Natural killer cell (primary cell): ENCODE data around the gene ACAA2. TPM values are rescaled to one million over a fixed set of nuclear protein-coding genes. Genes with fewer than 3 reads are reported as not detected.
"Not testable (repeated sequence)": the region's sequence is repeated elsewhere in the genome, so short reads cannot be mapped to it uniquely, and the experiment has no call there.

Source experiments
- ATAC-seq, 3 donors: fragments of 150-1000 bp in 2 of 3; fragments of 200-7000 bp in 1 of 3; cut with Tn5 transposase; 1 replicate in 1 of 3; 2 replicates in 2 of 3; pipeline ENCODE4 v1.10.0; 2021; ENCODE audit warnings: mild to moderate bottlenecking in 2 of 3, moderate library complexity in 2 of 3
- DNase-seq, 2 donors: peaks; one replicate each; pipeline versions ENCODE4 v3.0.0 to v3.0.0-alpha.2; 2013 to 2021; ENCODE audit warnings: mixed read lengths in 1 of 2
- H3K27ac ChIP-seq: one replicate; pipeline ENCODE4 v1.5.1; 2013; ENCODE audit warnings: mild to moderate bottlenecking, low read length
- H3K27me3 ChIP-seq: one replicate; pipeline ENCODE4 v1.6.1; 2013; ENCODE audit warnings: low read length; ENCODE audit not compliant: control insufficient read depth, insufficient read depth
- H3K36me3 ChIP-seq: one replicate; pipeline ENCODE4 v1.6.1; 2013; ENCODE audit warnings: low read length; ENCODE audit not compliant: control insufficient read depth, insufficient read depth
- H3K4me1 ChIP-seq: one replicate; pipeline ENCODE4 v1.6.1; 2013; ENCODE audit warnings: low read length; ENCODE audit not compliant: control insufficient read depth, insufficient read depth
- H3K4me3 ChIP-seq: one replicate; pipeline ENCODE4 v1.5.1; 2013; ENCODE audit warnings: low read length
- H3K9me3 ChIP-seq: one replicate; pipeline ENCODE4 v1.6.1; 2013; ENCODE audit warnings: low read length; ENCODE audit not compliant: control insufficient read depth, insufficient read depth
- H3K27ac Mint-ChIP-seq, 2 donors: one replicate each; pipeline ENCODE4 v1.8.0; 2022; ENCODE audit warnings: mild to moderate bottlenecking in 2 of 2, mixed read lengths in 2 of 2, moderate library complexity in 1 of 2
- H3K27me3 Mint-ChIP-seq, 2 donors: one replicate each; pipeline ENCODE4 v1.8.0; 2022; ENCODE audit warnings: low read depth in 2 of 2, mixed read lengths in 2 of 2
- H3K36me3 Mint-ChIP-seq: one replicate; pipeline ENCODE4 v1.8.0; 2022; ENCODE audit warnings: mixed read lengths
- H3K4me1 Mint-ChIP-seq, 2 donors: one replicate each; pipeline ENCODE4 v1.8.0; 2022; ENCODE audit warnings: mixed read lengths in 2 of 2
- H3K4me3 Mint-ChIP-seq: one replicate; pipeline ENCODE4 v1.8.0; 2022; ENCODE audit warnings: mild to moderate bottlenecking, moderate library complexity, mixed read lengths
- H3K9me3 Mint-ChIP-seq, 2 donors: one replicate each; pipeline ENCODE4 v1.8.0; 2022; ENCODE audit warnings: mixed read lengths in 2 of 2
- WGBS: methylation state at CpG from one replicate; pipeline ENCODE4 v1.1.7; 2013; ENCODE audit warnings: missing lambda C conversion rate; ENCODE audit not compliant: insufficient coverage; 5-methylcytosine and 5-hydroxymethylcytosine counted together
- intact Hi-C: fragments of 100-400 bp; cut with micrococcal nuclease; formaldehyde crosslinking; loops from one replicate; pipeline ENCODE4 v1.14.2; 2022
- total RNA-seq, 4 donors: library from RNA; stranded (reverse); fragments of 120-200 nt in 1 of 4; gene quantifications; one replicate each; pipeline versions ENCODE4 v1.2.3 to v1.2.4, GENCODE V29; 2013 to 2022
- TF ChIP-seq, protein P1 (sequence below): fragments of 200-600 bp; IDR thresholded peaks from one replicate; pipeline ENCODE4 v1.8.0; 2022; ENCODE audit warnings: antibody characterized with exemption

ACAA2 gene
- total RNA-seq, 3 donors from 2014 or later (not counting 1 experiment from before 2014, with no cell fraction given) = 47.0 to 71.7 (median 59.2) TPM

DNA sequence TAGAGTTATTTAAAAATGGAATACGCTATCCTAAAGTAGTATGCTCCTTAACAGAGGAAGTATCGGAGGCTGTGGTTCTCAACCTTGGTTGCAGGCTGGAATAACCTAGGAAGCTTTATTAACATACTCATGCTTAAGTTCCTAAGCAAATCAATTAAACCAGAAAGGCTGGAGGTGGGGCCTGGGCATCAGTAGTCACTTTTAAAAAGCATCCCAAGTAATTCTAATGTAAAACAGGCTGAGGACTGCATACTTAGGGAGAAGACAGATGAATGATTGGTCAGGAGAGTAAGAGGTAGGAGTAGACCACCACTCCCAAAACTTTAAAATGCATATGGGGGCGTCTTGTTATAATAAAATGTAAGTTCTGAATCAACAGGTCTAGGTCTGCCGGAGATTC lies 15.3 kb downstream of the ACAA2 start:
- Mint-ChIP-seq H3K9me3 (no peaks in the 10 kb centered on the region), H3K36me3 (peaks cover 14% of the 10 kb centered on the region), H3K27ac (no peak overlapping the region), H3K4me3 (no peak overlapping the region), H3K4me1 (peaks cover 0 to 16% of the 10 kb centered on the region in 2 donors), H3K27me3 (no peaks in the 10 kb centered on the region)
- Histone ChIP-seq H3K4me3 (no peak overlapping the region), H3K36me3 (peaks cover 52% of the 10 kb centered on the region), H3K27me3 (no peaks in the 10 kb centered on the region), H3K9me3 (no peaks in the 10 kb centered on the region), H3K27ac (no peak overlapping the region), H3K4me1 (no peaks in the 10 kb centered on the region)
- intact Hi-C loops = no loop called here
- DNase-seq = no peak
- 97% methylated on average over 4 of the region's 4 CpGs for WGBS
- ATAC-seq = no peak
- TF ChIP-seq, protein P1, sequence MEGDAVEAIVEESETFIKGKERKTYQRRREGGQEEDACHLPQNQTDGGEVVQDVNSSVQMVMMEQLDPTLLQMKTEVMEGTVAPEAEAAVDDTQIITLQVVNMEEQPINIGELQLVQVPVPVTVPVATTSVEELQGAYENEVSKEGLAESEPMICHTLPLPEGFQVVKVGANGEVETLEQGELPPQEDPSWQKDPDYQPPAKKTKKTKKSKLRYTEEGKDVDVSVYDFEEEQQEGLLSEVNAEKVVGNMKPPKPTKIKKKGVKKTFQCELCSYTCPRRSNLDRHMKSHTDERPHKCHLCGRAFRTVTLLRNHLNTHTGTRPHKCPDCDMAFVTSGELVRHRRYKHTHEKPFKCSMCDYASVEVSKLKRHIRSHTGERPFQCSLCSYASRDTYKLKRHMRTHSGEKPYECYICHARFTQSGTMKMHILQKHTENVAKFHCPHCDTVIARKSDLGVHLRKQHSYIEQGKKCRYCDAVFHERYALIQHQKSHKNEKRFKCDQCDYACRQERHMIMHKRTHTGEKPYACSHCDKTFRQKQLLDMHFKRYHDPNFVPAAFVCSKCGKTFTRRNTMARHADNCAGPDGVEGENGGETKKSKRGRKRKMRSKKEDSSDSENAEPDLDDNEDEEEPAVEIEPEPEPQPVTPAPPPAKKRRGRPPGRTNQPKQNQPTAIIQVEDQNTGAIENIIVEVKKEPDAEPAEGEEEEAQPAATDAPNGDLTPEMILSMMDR = no peak

DNA sequence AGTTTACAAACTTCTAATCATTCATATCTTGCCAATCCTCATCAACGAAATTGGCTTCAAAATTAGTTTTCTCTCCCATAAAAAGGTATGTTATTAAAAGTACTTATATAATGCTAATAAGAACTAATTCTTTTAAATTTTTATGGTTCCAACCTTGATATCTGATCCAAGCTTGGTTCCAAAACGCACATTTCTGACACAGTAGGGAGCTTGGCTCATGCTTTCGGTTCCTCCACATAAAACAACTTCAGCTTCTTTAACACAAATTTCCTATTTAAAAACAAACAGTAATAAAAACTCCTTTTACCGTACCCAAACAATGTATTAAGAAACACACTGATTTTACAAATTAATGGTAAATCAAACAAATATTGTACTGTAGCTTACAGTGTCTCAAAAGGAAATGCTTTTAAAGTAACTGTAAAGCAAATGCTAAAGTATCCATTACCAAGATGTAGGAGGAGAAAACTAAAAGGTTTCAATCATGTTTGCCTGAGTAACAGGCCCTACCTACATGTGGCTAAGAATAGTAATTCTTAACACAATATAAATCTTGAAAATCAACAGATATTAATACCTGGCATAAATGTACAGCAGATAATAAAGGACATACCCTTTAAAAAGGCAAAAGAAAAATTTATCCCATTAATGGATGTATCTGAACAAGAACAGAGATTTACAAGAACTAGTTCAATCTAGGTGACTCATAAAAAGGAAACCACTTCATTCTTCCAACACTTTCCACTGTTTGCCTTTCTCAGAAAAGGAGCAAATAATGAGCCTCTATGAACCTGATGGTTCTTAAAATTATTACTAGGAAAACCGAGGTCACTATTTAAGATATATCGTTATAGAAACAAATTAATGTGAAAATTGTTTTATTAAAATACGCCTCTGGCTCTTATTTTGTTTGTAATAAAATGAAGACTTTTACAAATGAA lies 17.5 kb downstream of the ACAA2 start:
- H3K27ac Mint-ChIP-seq = peak overlapping the region; percentile 10 to 17
- intact Hi-C loops = no loop called here
- peaks cover 0 to 11% of the 10 kb centered on the region in 2 donors for H3K4me1 Mint-ChIP-seq

DNA sequence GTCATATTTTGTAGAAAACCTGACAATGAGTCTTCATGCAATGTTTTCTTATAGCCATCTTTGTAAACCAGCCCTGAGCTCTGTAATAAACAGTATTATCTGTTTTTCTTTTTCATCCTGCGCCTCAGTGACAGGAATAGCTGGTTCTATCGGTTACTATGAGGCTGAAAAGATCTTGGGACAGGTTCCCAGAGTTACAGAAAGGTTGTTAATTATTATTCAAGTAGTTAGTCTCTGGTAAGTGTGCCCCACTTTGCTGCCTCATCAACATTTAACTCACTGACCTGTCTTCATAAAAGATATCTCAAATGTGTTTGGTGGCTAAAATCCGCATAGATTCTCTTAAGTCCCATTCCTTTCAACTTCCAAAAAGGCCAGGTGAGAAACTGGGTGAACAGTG lies 18.6 kb downstream of the ACAA2 start:
- intact Hi-C loops = no loop called here
- no peaks in the 10 kb centered on the region for H3K9me3 ChIP-seq
- H3K4me3 Mint-ChIP-seq = no peak overlapping the region
- H3K27ac ChIP-seq = no peak overlapping the region
- no peak overlapping the region for H3K4me3 ChIP-seq
- H3K27me3 Mint-ChIP-seq = no peaks in the 10 kb centered on the region
- peaks cover 35% of the 10 kb centered on the region for H3K36me3 Mint-ChIP-seq
- no peaks in the 10 kb centered on the region for H3K4me1 ChIP-seq
- TF ChIP-seq, protein P1 = no peak
- H3K27ac Mint-ChIP-seq = no peak overlapping the region
- 100% methylated on average over 2 of the region's 3 CpGs for WGBS
- no peak for DNase-seq
- H3K36me3 ChIP-seq = peaks cover 66% of the 10 kb centered on the region
- no peak for ATAC-seq
- no peaks in the 10 kb centered on the region for H3K27me3 ChIP-seq
- H3K4me1 Mint-ChIP-seq = peaks cover 0 to 11% of the 10 kb centered on the region in 2 donors
- no peaks in the 10 kb centered on the region for H3K9me3 Mint-ChIP-seq

More for the DNA sequence above, 17.5 kb downstream of the ACAA2 start:
- ATAC-seq (no peak), DNase-seq (no peak)
- H3K9me3 Mint-ChIP-seq = no peaks in the 10 kb centered on the region
- no peak overlapping the region for H3K4me3 Mint-ChIP-seq
- Histone ChIP-seq H3K27ac (no peak overlapping the region), H3K9me3 (no peaks in the 10 kb centered on the region), H3K4me1 (no peaks in the 10 kb centered on the region), H3K36me3 (peaks cover 59% of the 10 kb centered on the region), H3K4me3 (no peak overlapping the region), H3K27me3 (no peaks in the 10 kb centered on the region)
- TF ChIP-seq, protein P1 = no peak
- no peaks in the 10 kb centered on the region for H3K27me3 Mint-ChIP-seq
- H3K36me3 Mint-ChIP-seq = peaks cover 26% of the 10 kb centered on the region
- 97% methylated on average over 3 of the region's 7 CpGs for WGBS

DNA sequence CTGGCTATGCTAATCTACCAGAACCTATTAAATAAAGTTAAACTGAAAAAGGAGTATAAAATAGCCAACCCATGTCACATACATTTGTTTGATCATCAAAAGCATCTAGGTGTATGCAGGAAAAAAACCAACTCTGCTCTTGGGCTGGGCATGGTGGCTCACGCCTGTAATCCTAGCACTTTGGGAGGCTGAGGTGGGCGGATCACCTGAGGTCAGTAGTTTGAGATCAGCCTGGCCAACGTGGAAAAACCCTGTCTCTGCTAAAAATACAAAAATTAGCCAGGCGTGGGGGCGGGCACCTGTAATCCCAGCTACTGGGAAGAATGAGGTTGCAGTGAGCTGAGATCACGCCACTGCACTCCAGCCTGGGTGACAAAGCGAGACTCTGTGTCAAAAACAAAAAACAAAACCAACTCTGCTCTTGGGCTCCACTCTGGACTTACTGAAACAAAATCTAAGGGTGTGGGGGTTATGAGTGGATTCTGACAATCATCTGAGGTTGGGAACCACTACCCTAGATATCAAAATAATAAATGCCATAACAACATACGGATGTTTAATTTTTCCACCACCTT lies 23.7 kb downstream of the ACAA2 start:
- 89% methylated on average over 8 of the region's 8 CpGs for WGBS
- intact Hi-C loops, H3K27me3 ChIP-seq, H3K9me3 Mint-ChIP-seq, H3K4me1 ChIP-seq, H3K27me3 Mint-ChIP-seq, ATAC-seq, H3K9me3 ChIP-seq, H3K4me3 Mint-ChIP-seq, DNase-seq, H3K4me3 ChIP-seq, H3K27ac ChIP-seq: not testable (repeated sequence)
- peaks cover 42% of the 10 kb centered on the region for H3K36me3 ChIP-seq
- Mint-ChIP-seq H3K36me3 (peaks cover 28% of the 10 kb centered on the region), H3K4me1 (peaks cover 41 to 43% of the 10 kb centered on the region in 2 donors), H3K27ac (peak overlapping the region; percentile 87 to 93)
